ELF-1 (cell line): ENCODE data around the gene POU2AF2.
"Not testable (repeated sequence)": the region's sequence is repeated elsewhere in the genome, so short reads cannot be mapped to it uniquely, and the experiment has no call there.

Experiments used
- DNase-seq: peaks from one replicate; pipeline ENCODE4 v3.0.0-alpha.2; 2016; ENCODE audit warnings: low read depth, low spot score

POU2AF2 gene

GRCh38 chr11:111245425-111245824 is at the start of gene POU2AF2:
TSS of gene POU2AF2 (plus strand) at chr11:111245725. CDS start at chr11:111245854, 129 bp downstream.
- no peak for DNase-seq

- no peak for DNase-seq
These were observed 45.5 kb upstream of the POU2AF2 start for GRCh38 chr11:111200010-111200534.

DNA sequence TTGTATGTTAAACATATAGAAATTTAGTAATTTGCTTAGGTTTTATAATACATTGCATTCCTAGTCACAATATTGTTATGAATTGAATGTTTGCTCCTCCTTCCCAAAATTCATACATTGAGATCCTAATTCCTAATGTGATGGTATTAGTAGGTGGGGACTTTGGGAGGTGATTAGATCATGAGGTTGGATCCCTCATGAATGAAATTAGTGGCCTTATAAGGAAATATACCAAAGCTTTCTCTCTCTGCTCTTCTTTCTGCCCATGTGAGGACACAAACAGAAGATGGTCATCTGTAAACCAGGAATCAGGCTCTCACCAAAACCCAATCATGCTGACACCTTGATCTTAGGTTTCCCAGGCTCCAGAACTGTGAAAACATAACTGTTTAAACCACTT is 41.3 kb upstream of the POU2AF2 start:
- DNase-seq = no peak

DNA sequence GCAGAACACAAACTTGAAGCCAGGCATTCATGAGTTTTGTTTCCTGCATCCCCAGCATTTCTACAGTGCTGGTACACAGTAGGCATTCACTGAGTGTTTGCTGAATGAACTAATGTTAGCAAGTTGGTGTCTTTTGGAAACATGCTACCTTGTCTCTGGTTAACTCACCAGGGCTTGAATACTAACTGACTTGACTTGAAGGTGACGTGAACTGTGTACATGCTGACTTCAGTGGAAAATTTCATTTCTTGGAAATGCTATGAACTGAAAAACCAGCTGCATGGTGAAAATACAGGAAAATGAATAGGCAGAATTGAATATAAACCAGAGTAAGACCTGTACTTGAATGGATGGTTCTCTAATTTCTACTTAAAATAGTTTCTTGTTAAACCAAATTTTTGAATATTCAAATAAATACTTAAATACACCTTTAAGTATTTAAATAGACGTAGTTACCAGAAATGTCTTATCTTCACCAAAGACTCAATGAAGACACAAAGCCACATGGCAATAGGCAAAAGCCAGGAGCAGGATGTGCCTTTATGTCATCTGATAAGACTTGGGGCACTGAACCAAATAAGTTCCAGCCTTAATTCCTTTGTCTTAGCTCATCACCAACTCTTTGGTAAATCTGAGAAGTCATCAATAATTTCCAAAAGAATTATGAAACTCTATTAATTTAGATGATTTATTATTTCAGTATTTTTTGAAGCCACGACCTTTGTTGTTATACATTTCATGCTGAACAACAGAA is 39.7 kb upstream of the POU2AF2 start:
- no peak for DNase-seq

DNA sequence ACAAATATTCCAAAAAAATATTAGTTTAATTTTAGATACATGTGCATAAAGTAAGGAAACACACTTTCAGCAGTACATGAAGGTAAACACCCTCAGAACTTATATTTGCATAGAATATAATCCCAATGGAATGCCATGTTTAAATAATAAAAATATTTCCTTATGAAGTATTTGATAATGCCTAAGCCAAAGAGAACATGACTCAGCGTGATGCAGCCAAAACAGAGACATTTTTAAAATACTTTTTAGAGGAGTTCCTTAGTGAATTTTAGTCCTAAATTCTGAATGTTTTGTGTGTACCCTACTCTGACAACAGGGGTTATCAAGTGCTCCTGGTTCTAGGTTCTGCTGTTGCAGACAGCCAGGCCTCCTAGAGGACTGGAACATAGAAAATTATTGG is 39.1 kb upstream of the POU2AF2 start:
- DNase-seq = no peak

DNA sequence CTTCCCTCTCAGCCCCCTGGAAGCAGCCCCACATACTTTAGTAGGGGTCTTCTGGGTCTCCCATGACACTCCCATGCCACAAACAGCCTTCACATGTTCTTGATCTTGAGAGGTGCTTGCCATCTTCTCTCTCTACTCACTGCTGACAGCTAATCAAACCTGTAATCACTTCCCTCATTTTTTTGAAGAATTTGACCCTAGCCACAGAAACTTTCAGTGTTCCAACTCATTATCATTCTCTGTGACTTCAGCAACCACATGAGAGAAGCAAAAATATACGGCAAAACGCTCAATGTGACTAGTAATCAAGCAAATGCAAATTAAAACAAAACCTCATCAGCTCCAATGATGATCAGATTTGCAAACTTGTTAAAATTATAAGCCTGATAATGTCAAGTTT is 38.3 kb upstream of the POU2AF2 start:
- no peak for DNase-seq

DNA sequence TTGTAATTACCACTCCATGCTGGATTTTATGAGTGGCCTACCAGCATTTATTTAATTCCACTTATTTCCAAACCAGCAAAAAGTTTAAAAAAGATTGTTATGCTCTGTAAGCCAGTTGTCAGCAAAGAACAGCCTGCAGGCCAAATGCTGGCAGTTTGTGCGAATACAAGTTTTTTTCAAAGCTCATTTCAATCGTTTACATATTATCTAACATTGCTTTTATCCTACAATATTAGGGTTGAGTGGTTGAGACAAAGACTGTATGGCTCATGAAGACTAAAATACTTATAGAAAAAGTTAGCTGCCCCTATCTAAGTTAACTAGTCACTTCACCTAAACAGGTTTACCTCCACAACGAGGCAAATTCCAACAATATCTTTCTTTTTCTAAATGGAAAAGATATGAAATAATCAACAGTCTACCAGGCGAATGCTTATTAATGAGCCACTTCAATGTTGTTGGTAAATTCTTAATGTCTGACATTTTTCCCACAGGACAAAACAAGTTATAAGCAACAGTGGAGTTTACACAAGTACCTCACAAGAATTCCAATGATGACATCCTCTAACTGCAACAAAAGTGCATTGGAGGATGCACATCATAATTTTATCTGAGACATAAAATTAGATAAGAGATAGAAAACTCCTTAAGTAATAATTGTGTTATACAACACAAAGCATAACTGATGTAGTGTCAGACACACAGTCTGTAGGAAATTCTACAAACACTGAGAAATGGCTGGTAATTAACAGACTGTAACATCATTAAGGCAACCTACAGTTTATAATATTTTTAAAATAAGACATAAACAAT is 35.8 kb upstream of the POU2AF2 start:
- DNase-seq = no peak

DNA sequence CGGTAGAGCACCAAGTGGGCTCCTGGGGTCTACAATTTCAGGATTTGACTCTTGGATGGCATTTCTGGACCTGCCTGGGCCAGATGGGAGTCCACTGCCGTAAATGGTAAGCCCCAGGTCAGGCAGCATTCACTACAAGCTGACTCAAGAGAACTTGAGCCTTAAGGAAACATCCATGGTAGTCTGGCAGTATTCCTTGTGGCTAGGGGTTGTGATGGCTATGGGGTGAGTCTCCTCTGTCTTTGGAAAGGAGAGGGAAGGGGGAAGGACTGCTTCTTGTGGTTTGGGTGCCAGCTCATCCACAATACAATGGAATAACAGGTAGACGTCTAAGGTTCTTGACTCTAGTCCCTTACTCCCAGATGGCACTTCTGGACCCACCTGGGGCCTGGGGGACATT is 32.3 kb upstream of the POU2AF2 start:
- DNase-seq = no peak

DNA sequence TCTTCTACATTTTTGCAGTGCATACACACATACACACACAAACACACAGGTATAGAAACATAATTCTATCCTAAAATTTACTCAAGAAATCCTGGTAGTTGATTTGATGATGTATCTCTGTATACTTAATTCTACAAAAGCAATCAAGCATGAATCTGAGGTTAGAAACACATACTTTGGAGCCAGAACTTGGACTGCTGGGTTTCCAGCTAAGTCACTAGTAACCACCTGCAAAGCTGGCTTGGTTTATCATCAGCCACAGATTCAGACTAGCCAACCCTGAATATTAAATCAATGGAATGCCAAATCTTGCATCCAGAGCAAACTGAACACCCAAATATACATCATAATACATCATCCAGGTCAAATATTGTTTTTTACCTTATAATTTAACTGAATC is 24.8 kb upstream of the POU2AF2 start:
- no peak for DNase-seq

DNA sequence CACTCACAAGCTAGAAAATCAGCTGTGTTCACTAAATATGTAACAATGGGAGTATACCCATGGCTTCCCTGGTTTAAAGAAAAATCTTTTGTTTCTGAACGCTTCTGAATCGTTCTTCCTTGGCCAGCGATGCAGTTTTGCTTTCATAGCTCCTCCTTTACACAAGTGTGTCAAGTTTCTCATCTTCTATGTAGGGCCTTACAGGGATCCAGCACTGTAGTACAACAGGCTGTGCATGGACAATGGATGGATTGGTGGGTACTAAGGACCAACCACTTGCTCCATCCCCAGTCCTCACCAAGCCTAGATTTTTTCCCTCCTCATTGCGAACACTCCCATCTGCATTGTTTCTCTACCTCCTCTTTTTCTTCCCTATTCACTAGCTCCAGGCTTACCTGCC is 24.3 kb upstream of the POU2AF2 start:
- no peak for DNase-seq

DNA sequence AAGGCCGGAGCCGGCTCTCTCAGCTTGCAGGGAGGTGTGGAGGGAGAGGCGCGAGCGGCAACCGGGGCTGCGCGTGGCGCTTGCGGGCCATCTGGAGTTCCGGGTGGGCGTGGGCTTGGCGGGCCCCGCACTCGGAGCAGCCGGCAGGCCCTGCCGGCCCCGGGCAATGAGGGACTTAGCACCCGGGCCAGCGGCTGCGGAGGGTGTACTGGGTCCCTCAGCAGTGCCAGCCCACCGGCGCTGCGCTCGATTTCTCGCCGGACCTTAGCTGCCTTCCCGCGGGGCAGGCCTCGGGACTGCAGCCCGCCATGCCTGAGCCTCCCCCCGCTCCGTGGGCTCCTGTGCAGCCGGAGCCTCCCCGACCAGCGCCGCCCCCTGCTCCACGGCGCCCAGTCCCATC is 23.6 kb upstream of the POU2AF2 start:
- DNase-seq = not testable (repeated sequence)

- not testable (repeated sequence) for DNase-seq
These were observed 22.6 kb upstream of the POU2AF2 start for GRCh38 chr11:111222821-111223455.

GRCh38 chr11:111225881-111226280 is 19.6 kb upstream of the POU2AF2 start:
- DNase-seq = no peak

- DNase-seq = no peak
These were observed 15.9 kb upstream of the POU2AF2 start for GRCh38 chr11:111229604-111230003.

GRCh38 chr11:111230122-111230465 is 15.4 kb upstream of the POU2AF2 start:
- no peak for DNase-seq

DNA sequence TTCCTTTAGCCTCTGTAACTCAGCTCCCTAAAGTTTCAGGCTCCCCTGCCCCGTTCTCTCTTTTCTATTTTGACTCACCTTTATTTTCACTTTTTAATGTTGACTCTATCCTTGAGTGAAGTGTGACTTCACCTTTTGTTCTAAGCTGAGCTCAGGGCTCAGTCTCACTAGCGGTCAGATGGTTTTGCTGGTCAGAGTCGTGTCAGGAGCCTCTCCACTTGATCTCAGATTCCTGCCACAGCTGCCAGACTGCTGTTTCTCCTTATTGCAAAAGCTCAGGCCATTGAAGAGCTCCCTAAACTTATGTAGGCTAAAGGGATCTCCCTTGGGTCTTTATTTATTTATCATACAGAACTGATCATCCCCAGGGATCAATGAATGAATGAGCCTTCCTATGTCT is 13.7 kb upstream of the POU2AF2 start:
- DNase-seq = no peak

GRCh38 chr11:111236383-111236782 is 9.1 kb upstream of the POU2AF2 start:
- DNase-seq = no peak

- DNase-seq = no peak
These were observed 7.6 kb upstream of the POU2AF2 start for GRCh38 chr11:111237926-111238325.

GRCh38 chr11:111246956-111247355 is 1.4 kb downstream of the POU2AF2 start:
- no peak for DNase-seq

DNA sequence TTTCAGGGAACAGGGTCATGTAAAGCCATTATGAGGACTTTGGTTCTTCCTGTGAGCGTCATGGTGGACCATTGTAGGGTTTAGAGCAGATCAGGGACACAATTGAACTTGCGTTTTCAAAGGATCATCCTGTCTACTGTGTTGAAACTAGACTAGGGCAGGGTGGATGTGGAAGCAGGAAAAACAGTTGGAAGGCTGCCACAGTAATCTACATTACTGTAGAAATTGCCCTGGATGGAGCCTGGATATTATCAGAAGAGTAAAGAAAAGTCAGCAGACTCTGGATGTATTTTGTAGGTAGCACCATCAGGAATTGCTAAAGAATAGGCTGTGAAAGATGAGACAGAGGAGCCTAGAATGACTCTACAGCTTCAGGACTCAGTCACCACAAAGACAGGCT is 5.4 kb downstream of the POU2AF2 start:
- DNase-seq = no peak

- DNase-seq = no peak
These were observed 7.6 kb downstream of the POU2AF2 start for GRCh38 chr11:111253131-111253530.

- no peak for DNase-seq
These were observed 8.1 kb downstream of the POU2AF2 start for GRCh38 chr11:111253630-111254029.
